Esophagus squamous epithelium (tissue), 4 donors: ENCODE measurements around the gene MTIF3.

ENCODE experiments used
- POLR2A ChIP-seq, 4 donors: fragments of 450-650 bp; IDR thresholded peaks; one replicate each; pipeline ENCODE4 v1.6.1; 2017; ENCODE audit warnings: antibody characterized with exemption in 4 of 4, mild to moderate bottlenecking in 4 of 4, moderate library complexity in 3 of 4
- TF ChIP-seq, protein P1 (sequence below), 6 experiments: fragments of 450-650 bp in 4 of 6; fragments of 200-600 bp in 2 of 6; sonication (generic) in 2 of 6; IDR thresholded peaks; one replicate each; pipeline ENCODE4 v1.5.1; 2016 to 2019; ENCODE audit warnings: antibody characterized with exemption in 6 of 6, mild to moderate bottlenecking in 4 of 6, moderate library complexity in 4 of 6

GRCh38 chr13:27470075-27470820, 19.9 kb upstream of the MTIF3 start:
- TF ChIP-seq, protein P1, sequence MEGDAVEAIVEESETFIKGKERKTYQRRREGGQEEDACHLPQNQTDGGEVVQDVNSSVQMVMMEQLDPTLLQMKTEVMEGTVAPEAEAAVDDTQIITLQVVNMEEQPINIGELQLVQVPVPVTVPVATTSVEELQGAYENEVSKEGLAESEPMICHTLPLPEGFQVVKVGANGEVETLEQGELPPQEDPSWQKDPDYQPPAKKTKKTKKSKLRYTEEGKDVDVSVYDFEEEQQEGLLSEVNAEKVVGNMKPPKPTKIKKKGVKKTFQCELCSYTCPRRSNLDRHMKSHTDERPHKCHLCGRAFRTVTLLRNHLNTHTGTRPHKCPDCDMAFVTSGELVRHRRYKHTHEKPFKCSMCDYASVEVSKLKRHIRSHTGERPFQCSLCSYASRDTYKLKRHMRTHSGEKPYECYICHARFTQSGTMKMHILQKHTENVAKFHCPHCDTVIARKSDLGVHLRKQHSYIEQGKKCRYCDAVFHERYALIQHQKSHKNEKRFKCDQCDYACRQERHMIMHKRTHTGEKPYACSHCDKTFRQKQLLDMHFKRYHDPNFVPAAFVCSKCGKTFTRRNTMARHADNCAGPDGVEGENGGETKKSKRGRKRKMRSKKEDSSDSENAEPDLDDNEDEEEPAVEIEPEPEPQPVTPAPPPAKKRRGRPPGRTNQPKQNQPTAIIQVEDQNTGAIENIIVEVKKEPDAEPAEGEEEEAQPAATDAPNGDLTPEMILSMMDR (IDR thresholded peaks at IDR 0.05): no peak
- no peak for TF ChIP-seq POLR2A (IDR thresholded peaks at IDR 0.05)
